PC-9 (cell line): Measurements from ENCODE around the gene LSM2. TPM values are rescaled to one million over a fixed set of nuclear protein-coding genes. Genes with fewer than 3 reads are reported as not detected.
"Not testable (repeated sequence)": the region's sequence is repeated elsewhere in the genome, so short reads cannot be mapped to it uniquely, and the experiment has no call there.

Source experiments
- BruUV-seq: library from RNA; stranded (reverse); fragments of 400-500 nt; replicated peaks from 2 replicates; lab custom pipeline; 2021; lab: Mats Ljungman, UMichigan
- CTCF ChIA-PET: fragments of 300-600 bp; sonication (Branson Sonifier 250); formaldehyde crosslinking; loops from one replicate; lab custom pipeline; 2022; ENCODE audit warnings: antibody characterized with exemption; lab: Charles Lee
- POLR2A ChIA-PET: fragments of 300-600 bp; sonication (Branson Sonifier 250); formaldehyde crosslinking; loops from one replicate; lab custom pipeline; 2022; ENCODE audit warnings: antibody characterized with exemption; ENCODE audit not compliant: unreplicated experiment; lab: Charles Lee
- DNase-seq, 2 experiments: peaks; one replicate each; pipeline versions ENCODE4 v3.0.0 to v3.0.0-alpha.2; 2015 to 2022; ENCODE audit warnings: mixed read lengths in 1 of 2
- H2AFZ ChIP-seq: fragments of 200-600 bp; sonication (generic); 2 replicates; pipeline ENCODE4 v1.8.1; 2017; ENCODE audit warnings: antibody characterized with exemption
- H3F3A ChIP-seq: fragments of 200-600 bp; sonication (generic); 2 replicates; pipeline ENCODE4 v1.8.1; 2017; ENCODE audit warnings: antibody characterized with exemption, mild to moderate bottlenecking, low read depth; ENCODE audit not compliant: insufficient read depth
- H3K27ac ChIP-seq: fragments of 200-600 bp; sonication (generic); 2 replicates; pipeline ENCODE4 v1.6.1; 2016; ENCODE audit warnings: mixed run types
- H3K27me3 ChIP-seq: fragments of 200-600 bp; sonication (generic); 2 replicates; pipeline ENCODE4 v1.6.1; 2016; ENCODE audit warnings: low read depth, mixed run types; ENCODE audit not compliant: insufficient read depth
- H3K36me3 ChIP-seq: fragments of 200-600 bp; sonication (generic); 2 replicates; pipeline ENCODE4 v1.6.1; 2016; ENCODE audit warnings: low read depth, mixed run types
- H3K4me1 ChIP-seq: fragments of 200-600 bp; sonication (generic); replicated peaks from 2 replicates; pipeline ENCODE4 v1.6.1; 2016; ENCODE audit warnings: mixed run types; ENCODE audit not compliant: insufficient read depth
- H3K4me2 ChIP-seq: fragments of 200-600 bp; sonication (generic); 2 replicates; pipeline ENCODE4 v1.6.1; 2017; ENCODE audit warnings: mixed run types
- H3K4me3 ChIP-seq: fragments of 200-600 bp; sonication (generic); 2 replicates; pipeline ENCODE4 v1.6.1; 2016; ENCODE audit warnings: mixed run types
- H3K79me2 ChIP-seq: fragments of 200-600 bp; sonication (generic); 2 replicates; pipeline ENCODE4 v1.6.1; 2017; ENCODE audit warnings: low read depth, mixed run types
- H3K9me2 ChIP-seq: fragments of 200-600 bp; sonication (generic); 2 replicates; pipeline ENCODE4 v1.8.1; 2017; ENCODE audit warnings: mild to moderate bottlenecking; ENCODE audit not compliant: insufficient read depth
- H3K9me3 ChIP-seq: fragments of 200-600 bp; sonication (generic); 2 replicates; pipeline ENCODE4 v1.8.1; 2016; ENCODE audit warnings: low read depth; ENCODE audit not compliant: insufficient read depth
- H4K20me1 ChIP-seq: fragments of 200-600 bp; sonication (generic); 2 replicates; pipeline ENCODE4 v1.8.1; 2017; ENCODE audit not compliant: insufficient read depth
- EZH2 ChIP-seq: fragments of 200-600 bp; sonication (generic); IDR thresholded peaks from 2 replicates; pipeline ENCODE4 v1.8.0; 2017; ENCODE audit warnings: antibody characterized with exemption, low read depth
- intact Hi-C: fragments of 100-400 bp; cut with micrococcal nuclease; formaldehyde crosslinking; loops from one replicate; pipeline ENCODE4 v1.10.0; 2022; ENCODE audit not compliant: unreplicated experiment
- total RNA-seq: library from RNA; stranded (reverse); gene quantifications from 2 replicates; pipeline ENCODE4 v1.2.3, GENCODE V29; 2021
- TF ChIP-seq, protein P1 (sequence below): fragments of 200-600 bp; sonication (generic); conservative IDR thresholded peaks from 2 replicates; pipeline ENCODE4 v1.6.1; 2017; ENCODE audit warnings: mixed run types, antibody characterized with exemption, mild to moderate bottlenecking, moderate library complexity

The LSM2 gene
- total RNA-seq, 1 experiment from 2014 or later = 74.3 TPM

GRCh38 chr6:31825553-31825952 is 18.8 kb upstream of the LSM2 start:
- POLR2A ChIA-PET = interaction anchor here (0.6 kb wide), 1 partner anchor 39 kb away, joined by 3 read pairs; no protein-coding TSS in a partner anchor
- Histone ChIP-seq H2AFZ (peak overlapping the region; percentile 65; the same call in 1 of the 2 replicates), H3K9me3 (no peaks in the 10 kb centered on the region), H3K36me3 (no peaks in the 10 kb centered on the region), H3K9me2 (no peaks in the 10 kb centered on the region), H3K27ac (peak overlapping the region; percentile 98), H4K20me1 (peaks cover 10% of the 10 kb centered on the region), H3K4me2 (peak overlapping the region; percentile 98), H3K79me2 (peaks cover 51% of the 10 kb centered on the region), H3F3A (peaks cover 63% of the 10 kb centered on the region), H3K4me1 (peaks cover 58% of the 10 kb centered on the region), H3K4me3 (peak overlapping the region; percentile 69), H3K27me3 (no peaks in the 10 kb centered on the region)
- CTCF ChIA-PET = no interaction called here
- DNase-seq = no peak
- no TSS peak for BruUV-seq
- no peak for TF ChIP-seq EZH2
- TF ChIP-seq, protein P1, sequence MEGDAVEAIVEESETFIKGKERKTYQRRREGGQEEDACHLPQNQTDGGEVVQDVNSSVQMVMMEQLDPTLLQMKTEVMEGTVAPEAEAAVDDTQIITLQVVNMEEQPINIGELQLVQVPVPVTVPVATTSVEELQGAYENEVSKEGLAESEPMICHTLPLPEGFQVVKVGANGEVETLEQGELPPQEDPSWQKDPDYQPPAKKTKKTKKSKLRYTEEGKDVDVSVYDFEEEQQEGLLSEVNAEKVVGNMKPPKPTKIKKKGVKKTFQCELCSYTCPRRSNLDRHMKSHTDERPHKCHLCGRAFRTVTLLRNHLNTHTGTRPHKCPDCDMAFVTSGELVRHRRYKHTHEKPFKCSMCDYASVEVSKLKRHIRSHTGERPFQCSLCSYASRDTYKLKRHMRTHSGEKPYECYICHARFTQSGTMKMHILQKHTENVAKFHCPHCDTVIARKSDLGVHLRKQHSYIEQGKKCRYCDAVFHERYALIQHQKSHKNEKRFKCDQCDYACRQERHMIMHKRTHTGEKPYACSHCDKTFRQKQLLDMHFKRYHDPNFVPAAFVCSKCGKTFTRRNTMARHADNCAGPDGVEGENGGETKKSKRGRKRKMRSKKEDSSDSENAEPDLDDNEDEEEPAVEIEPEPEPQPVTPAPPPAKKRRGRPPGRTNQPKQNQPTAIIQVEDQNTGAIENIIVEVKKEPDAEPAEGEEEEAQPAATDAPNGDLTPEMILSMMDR = no peak
- intact Hi-C loops = loop anchor here (10.0 kb wide), 2 partner anchors 281 to 1149 kb away; partner anchors contain the start of genes ATP6V1G2, DDX39B and NFKBIL1

DNA sequence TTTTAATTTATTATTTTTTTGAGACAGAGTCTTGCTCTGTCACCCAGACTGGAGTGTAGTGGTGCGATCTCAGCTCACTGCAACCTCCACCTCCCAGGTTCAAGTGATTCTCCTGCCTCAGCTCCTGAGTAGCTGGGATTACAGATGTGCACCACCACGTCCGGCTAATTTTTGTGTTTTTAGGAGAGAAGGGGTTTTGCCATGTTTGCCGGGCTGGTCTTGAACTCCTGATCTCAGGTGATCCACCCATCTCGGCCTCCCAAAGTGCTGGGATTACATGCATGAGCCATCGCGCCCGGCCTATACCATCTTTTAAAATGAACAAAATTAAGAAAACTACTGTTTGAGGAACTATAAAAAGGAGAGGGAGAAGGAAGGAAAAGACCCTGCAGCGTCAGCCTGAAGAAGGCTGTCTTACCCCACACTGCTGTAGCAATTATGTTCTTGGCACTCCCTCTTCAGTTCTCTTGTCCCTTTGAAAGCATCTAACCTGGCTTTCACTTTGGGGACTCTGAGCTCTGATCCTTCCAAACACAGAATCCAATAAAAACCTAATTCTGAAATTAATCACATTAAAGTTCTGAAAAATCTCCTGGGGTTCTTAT is 16.9 kb upstream of the LSM2 start:
- BruUV-seq, DNase-seq, H3K4me3 ChIP-seq, H2AFZ ChIP-seq, H4K20me1 ChIP-seq, H3K36me3 ChIP-seq, H3K9me2 ChIP-seq, H3K27me3 ChIP-seq, H3K9me3 ChIP-seq, CTCF ChIA-PET, POLR2A ChIA-PET: not testable (repeated sequence)
- Histone ChIP-seq H3F3A (peaks cover 82% of the 10 kb centered on the region), H3K4me2 (peak overlapping the region; percentile 98), H3K4me1 (peaks cover 72% of the 10 kb centered on the region), H3K27ac (peak overlapping the region; percentile 98), H3K79me2 (peaks cover 57% of the 10 kb centered on the region)
- intact Hi-C loops = loop anchor here (10.0 kb wide), 2 partner anchors 279 to 1151 kb away; partner anchors contain the start of genes ATP6V1G2, DDX39B and NFKBIL1

DNA sequence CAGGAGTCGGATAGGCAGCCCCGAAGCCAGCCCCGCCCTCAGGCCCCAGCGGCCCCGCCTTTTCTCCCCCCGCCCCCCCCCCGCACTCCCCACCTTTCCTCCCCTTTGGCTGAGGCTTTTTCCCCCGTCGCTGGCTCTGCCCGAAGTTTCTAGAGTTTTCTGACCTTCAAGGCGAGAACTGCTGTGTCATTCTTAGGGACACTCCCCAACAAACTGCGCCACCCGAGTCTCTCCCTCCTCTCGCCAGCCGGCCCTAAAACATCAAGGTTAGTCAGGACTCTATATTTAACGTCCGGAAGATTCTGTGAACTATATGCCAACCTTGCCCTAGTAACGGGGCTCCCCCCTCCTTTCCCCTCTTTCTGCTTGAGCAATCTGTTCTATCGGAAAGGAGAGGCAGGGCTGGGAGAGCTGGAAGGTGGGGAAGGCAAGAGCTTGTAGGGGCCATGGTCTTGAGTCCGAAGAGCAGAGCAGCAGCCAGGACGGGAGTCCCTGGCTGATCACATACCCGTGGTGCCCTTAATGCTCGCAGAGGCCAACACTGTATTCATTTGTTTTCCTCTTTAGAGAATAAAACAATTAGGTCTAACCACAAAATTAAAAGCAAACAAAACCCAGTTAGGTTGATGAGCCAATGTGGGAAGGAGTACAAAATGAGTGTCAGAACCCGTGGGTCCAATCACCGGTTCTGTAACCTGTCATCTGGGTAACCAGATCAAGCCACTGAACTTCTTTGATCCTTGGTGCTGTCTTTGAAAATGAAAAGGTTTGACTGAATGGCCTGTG is 15.5 kb upstream of the LSM2 start:
- TF ChIP-seq, protein P1 = no peak
- TF ChIP-seq EZH2 = no peak
- Histone ChIP-seq H4K20me1 (peaks cover 19% of the 10 kb centered on the region), H3K4me1 (peaks cover 72% of the 10 kb centered on the region), H3K4me2 (peak overlapping the region; percentile 98), H3K9me2 (no peaks in the 10 kb centered on the region), H3K9me3 (no peaks in the 10 kb centered on the region), H2AFZ (peak overlapping the region; percentile 39), H3K27me3 (no peaks in the 10 kb centered on the region), H3K27ac (peak overlapping the region; percentile 98), H3K36me3 (no peaks in the 10 kb centered on the region), H3K4me3 (peak overlapping the region; percentile 81), H3F3A (peaks cover 96% of the 10 kb centered on the region), H3K79me2 (peaks cover 69% of the 10 kb centered on the region)
- ChIA-PET CTCF (interaction anchor here (0.6 kb wide), 1 partner anchor 833 kb away, joined by 3 read pairs; no protein-coding TSS in a partner anchor), POLR2A (interaction anchor here (0.6 to 0.7 kb wide), 3 partner anchors 8 to 1148 kb away, joined by 3 to 10 read pairs (median 8); partner anchors contain the start of gene NEU1)
- TSS peak; percentile 66 for BruUV-seq
- DNase-seq = peak; percentile 87 to 96
- intact Hi-C loops = loop anchor here (10.0 kb wide), 2 partner anchors 277 to 1153 kb away; partner anchors contain the start of genes ATP6V1G2, DDX39B and NFKBIL1
